Neural cell (in vitro differentiated cells): ENCODE data around the gene SETBP1. TPM values are rescaled to one million over a fixed set of nuclear protein-coding genes. Genes with fewer than 3 reads are reported as not detected.

Experiments used
- H2AFZ ChIP-seq: fragments of 200-600, 300-800 bp; sonication (generic), shearing (Covaris generic); 2 replicates; pipeline ENCODE4 v1.6.0; 2014; ENCODE audit warnings: low read depth, mild to moderate bottlenecking, antibody characterized with exemption, low read length, moderate library complexity
- H3F3A ChIP-seq: fragments of 200-600 bp; shearing (Covaris generic); 2 replicates; pipeline ENCODE4 v1.6.1; 2016; ENCODE audit warnings: mild to moderate bottlenecking, moderate library complexity, mixed read lengths, antibody characterized with exemption, low read length; ENCODE audit not compliant: insufficient read depth, poor library complexity, severe bottlenecking
- H3K27ac ChIP-seq: fragments of 200-600, 300-800 bp; sonication (generic), shearing (Covaris generic); 2 replicates; pipeline ENCODE4 v1.5.1; 2014; ENCODE audit warnings: mild to moderate bottlenecking, low read length, moderate library complexity
- H3K27me3 ChIP-seq: fragments of 300-800, 200-600 bp; sonication (generic), shearing (Covaris generic); 2 replicates; pipeline ENCODE4 v1.6.0; 2014; ENCODE audit warnings: mild to moderate bottlenecking, low read depth, low read length, moderate library complexity; ENCODE audit not compliant: insufficient read depth
- H3K36me3 ChIP-seq: fragments of 300-800, 200-600 bp; sonication (generic), shearing (Covaris generic); 2 replicates; pipeline ENCODE4 v1.5.1; 2014; ENCODE audit warnings: mild to moderate bottlenecking, antibody characterized with exemption, low read length, moderate library complexity; ENCODE audit not compliant: insufficient read depth
- H3K4me2 ChIP-seq: fragments of 300-800, 200-600 bp; sonication (generic), shearing (Covaris generic); 2 replicates; pipeline ENCODE4 v1.6.0; 2014; ENCODE audit warnings: mild to moderate bottlenecking, low read length
- H3K4me3 ChIP-seq: fragments of 300-800, 200-600 bp; sonication (generic), shearing (Covaris generic); 2 replicates; pipeline ENCODE4 v1.5.1; 2014; ENCODE audit warnings: mild to moderate bottlenecking, low read length, moderate library complexity
- H3K79me2 ChIP-seq: fragments of 200-600 bp; shearing (Covaris generic); replicated peaks from 2 replicates; pipeline ENCODE4 v1.6.0; 2014; ENCODE audit warnings: mild to moderate bottlenecking, low read length, moderate library complexity; ENCODE audit not compliant: insufficient read depth
- H3K9ac ChIP-seq: fragments of 300-800, 200-600 bp; sonication (generic), shearing (Covaris generic); 2 replicates; pipeline ENCODE4 v1.6.1; 2016; ENCODE audit warnings: mild to moderate bottlenecking, low read length, mixed read lengths
- H3K9me2 ChIP-seq: fragments of 200-600 bp; shearing (Covaris generic); 2 replicates; pipeline ENCODE4 v1.6.1; 2016; ENCODE audit warnings: mild to moderate bottlenecking, low read length, mixed read lengths; ENCODE audit not compliant: insufficient read depth
- H3K9me3 ChIP-seq: fragments of 200-600, 300-800 bp; sonication (generic), shearing (Covaris generic); 2 replicates; pipeline ENCODE4 v1.6.1; 2016; ENCODE audit warnings: mild to moderate bottlenecking, mixed run types, low read length, moderate library complexity, mixed read lengths
- H4K20me1 ChIP-seq: fragments of 200-600 bp; shearing (Covaris generic); 2 replicates; pipeline ENCODE4 v1.6.1; 2016; ENCODE audit warnings: mild to moderate bottlenecking, mixed run types; ENCODE audit not compliant: insufficient read depth
- CTCF ChIP-seq: fragments of 450-650 bp; IDR thresholded peaks from 2 replicates; pipeline ENCODE4 v1.5.1; 2014; ENCODE audit warnings: antibody characterized with exemption, mild to moderate bottlenecking, moderate library complexity; ENCODE audit not compliant: poor library complexity, severe bottlenecking
- EP300 ChIP-seq: fragments of 450-650 bp; conservative IDR thresholded peaks from 2 replicates; pipeline ENCODE4 v1.6.1; 2014; ENCODE audit warnings: antibody characterized with exemption, mild to moderate bottlenecking, moderate library complexity; ENCODE audit not compliant: poor library complexity, severe bottlenecking
- EZH2 ChIP-seq: fragments of 200-600, 300-800 bp; shearing (Covaris generic), sonication (generic); IDR thresholded peaks from 2 replicates; pipeline ENCODE4 v1.6.1; 2014; ENCODE audit warnings: antibody characterized with exemption, low read length, borderline replicate concordance, mild to moderate bottlenecking; ENCODE audit not compliant: insufficient read depth, poor library complexity, severe bottlenecking
- MXI1 ChIP-seq: fragments of 450-650 bp; conservative IDR thresholded peaks from 2 replicates; pipeline ENCODE4 v1.6.1; 2014; ENCODE audit warnings: antibody characterized with exemption, mild to moderate bottlenecking; ENCODE audit not compliant: poor library complexity, severe bottlenecking
- POLR2AphosphoS5 ChIP-seq: IDR thresholded peaks from 2 replicates; pipeline ENCODE4 v1.6.1; 2012
- RAD21 ChIP-seq: fragments of 450-650 bp; conservative IDR thresholded peaks from 2 replicates; pipeline ENCODE4 v1.6.1; 2014; ENCODE audit warnings: antibody characterized with exemption, mild to moderate bottlenecking, moderate library complexity
- REST ChIP-seq: IDR thresholded peaks from 2 replicates; pipeline ENCODE4 v1.6.1; 2012; ENCODE audit warnings: borderline replicate concordance
- SMC3 ChIP-seq: fragments of 450-650 bp; conservative IDR thresholded peaks from 2 replicates; pipeline ENCODE4 v1.6.1; 2014; ENCODE audit warnings: antibody characterized with exemption, mild to moderate bottlenecking, moderate library complexity; ENCODE audit not compliant: poor library complexity
- TAF1 ChIP-seq: IDR thresholded peaks from 2 replicates; pipeline ENCODE4 v1.6.1; 2012; ENCODE audit warnings: low read depth
- polyA plus RNA-seq: library from polyadenylated mRNA; depleted of rRNA; stranded (reverse); fragments of >200 nt; gene quantifications from 2 replicates; pipeline ENCODE4 v1.2.3, GENCODE V29; 2014

Gene SETBP1
- polyA plus RNA-seq, 1 donor from 2014 or later, result 13.7 TPM

- Histone ChIP-seq H3K4me3 (no peak overlapping the region), H3K9ac (no peak overlapping the region), H3F3A (no peaks in the 10 kb centered on the region), H2AFZ (no peak overlapping the region), H3K9me2 (no peaks in the 10 kb centered on the region), H3K27ac (no peak overlapping the region), H3K79me2 (peaks cover 41% of the 10 kb centered on the region), H3K27me3 (no peaks in the 10 kb centered on the region), H3K4me2 (no peak overlapping the region), H3K36me3 (no peaks in the 10 kb centered on the region), H4K20me1 (no peaks in the 10 kb centered on the region), H3K9me3 (no peaks in the 10 kb centered on the region)
- TF ChIP-seq EZH2 (no peak), EP300 (no peak), SMC3 (no peak), POLR2AphosphoS5 (no peak), MXI1 (no peak), RAD21 (no peak), CTCF (no peak), TAF1 (no peak), REST (no peak)
These were observed 185.4 kb downstream of the SETBP1 start for GRCh38 chr18:44866103-44866502.

- H3F3A ChIP-seq, result no peaks in the 10 kb centered on the region
- no peak for TF ChIP-seq MXI1
- no peak for TF ChIP-seq POLR2AphosphoS5
- TF ChIP-seq RAD21, result no peak
- TF ChIP-seq SMC3, result no peak
- TF ChIP-seq EZH2, result no peak
- no peak for TF ChIP-seq REST
- TF ChIP-seq EP300, result no peak
- TF ChIP-seq TAF1, result no peak
- no peak for TF ChIP-seq CTCF
These were observed 188.8 kb downstream of the SETBP1 start for GRCh38 chr18:44869533-44869932.

More at GRCh38 chr18:44869533-44869932, 188.8 kb downstream of the SETBP1 start:
- Histone ChIP-seq H3K27me3 (no peaks in the 10 kb centered on the region), H3K27ac (no peak overlapping the region), H3K36me3 (no peaks in the 10 kb centered on the region), H3K9me2 (no peaks in the 10 kb centered on the region), H3K9ac (no peak overlapping the region), H2AFZ (no peak overlapping the region), H3K79me2 (peaks cover 18% of the 10 kb centered on the region), H3K4me3 (no peak overlapping the region), H3K9me3 (no peaks in the 10 kb centered on the region), H4K20me1 (no peaks in the 10 kb centered on the region), H3K4me2 (no peak overlapping the region)
